ENCODE measurements around the gene CENPS.

DNA sequence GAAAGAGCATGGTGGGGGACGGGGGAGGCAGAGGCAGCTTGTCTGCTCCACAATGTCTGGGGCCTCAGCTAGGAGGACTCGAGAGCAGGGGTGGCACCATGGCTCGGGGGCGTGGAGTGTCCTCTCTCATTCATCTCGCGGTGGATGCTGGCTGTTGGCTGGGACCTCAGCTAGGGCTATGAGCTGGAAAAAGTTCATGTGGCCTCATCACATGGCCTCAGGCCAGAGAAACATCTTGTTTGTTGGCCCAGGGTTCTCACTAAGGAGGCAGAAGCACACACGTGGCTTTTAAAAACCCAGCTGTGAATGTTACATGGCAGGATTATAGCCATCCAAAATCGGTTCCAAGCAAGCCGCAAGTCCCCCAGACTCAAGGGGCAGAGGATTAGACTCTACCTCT lies 6.2 kb upstream of the CENPS start:
- TF ChIP-seq, protein P1, sequence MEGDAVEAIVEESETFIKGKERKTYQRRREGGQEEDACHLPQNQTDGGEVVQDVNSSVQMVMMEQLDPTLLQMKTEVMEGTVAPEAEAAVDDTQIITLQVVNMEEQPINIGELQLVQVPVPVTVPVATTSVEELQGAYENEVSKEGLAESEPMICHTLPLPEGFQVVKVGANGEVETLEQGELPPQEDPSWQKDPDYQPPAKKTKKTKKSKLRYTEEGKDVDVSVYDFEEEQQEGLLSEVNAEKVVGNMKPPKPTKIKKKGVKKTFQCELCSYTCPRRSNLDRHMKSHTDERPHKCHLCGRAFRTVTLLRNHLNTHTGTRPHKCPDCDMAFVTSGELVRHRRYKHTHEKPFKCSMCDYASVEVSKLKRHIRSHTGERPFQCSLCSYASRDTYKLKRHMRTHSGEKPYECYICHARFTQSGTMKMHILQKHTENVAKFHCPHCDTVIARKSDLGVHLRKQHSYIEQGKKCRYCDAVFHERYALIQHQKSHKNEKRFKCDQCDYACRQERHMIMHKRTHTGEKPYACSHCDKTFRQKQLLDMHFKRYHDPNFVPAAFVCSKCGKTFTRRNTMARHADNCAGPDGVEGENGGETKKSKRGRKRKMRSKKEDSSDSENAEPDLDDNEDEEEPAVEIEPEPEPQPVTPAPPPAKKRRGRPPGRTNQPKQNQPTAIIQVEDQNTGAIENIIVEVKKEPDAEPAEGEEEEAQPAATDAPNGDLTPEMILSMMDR (IDR thresholded peaks at IDR 0.05; ENCODE audit: low read depth, low read length, missing input control): no peak
- no peak for TF ChIP-seq FOXA1 (IDR thresholded peaks at IDR 0.05)
- no peak for TF ChIP-seq HNF4G (IDR thresholded peaks at IDR 0.05)
- TF ChIP-seq MAX (IDR thresholded peaks at IDR 0.05): no peak

All from liver (tissue), 3 donors.